Panc1 (cell line): Measurements from ENCODE around the gene IQCF6. TPM values are rescaled to one million over a fixed set of nuclear protein-coding genes. Genes with fewer than 3 reads are reported as not detected.

ENCODE experiments used
- ATAC-seq: fragments of 200-7000 bp; cut with Tn5 transposase; 2 replicates; pipeline ENCODE4 v1.9.1; 2020; ENCODE audit warnings: mild to moderate bottlenecking, moderate library complexity
- BruUV-seq: library from RNA; stranded (reverse); fragments of 400-500 nt; replicated peaks from 2 replicates; lab custom pipeline; 2021; lab: Mats Ljungman, UMichigan
- CTCF ChIA-PET: fragments of 300-600 bp; sonication (Branson Sonifier 250); formaldehyde crosslinking; loops from one replicate; lab custom pipeline; 2022; ENCODE audit warnings: antibody characterized with exemption; lab: Charles Lee
- POLR2A ChIA-PET: fragments of 300-600 bp; sonication (Branson Sonifier 250); formaldehyde crosslinking; loops from one replicate; lab custom pipeline; 2022; ENCODE audit warnings: antibody characterized with exemption; lab: Charles Lee
- DNase-seq: peaks from one replicate; pipeline ENCODE4 v3.0.0-alpha.2; 2010; ENCODE audit warnings: low read depth, low spot score
- H3K27ac ChIP-seq: 2 replicates; pipeline ENCODE4 v1.5.1; 2011; ENCODE audit warnings: mild to moderate bottlenecking, low read length, inconsistent platforms
- H3K27me3 ChIP-seq: fragments of 200-500 bp; sonication (Bioruptor generic); 2 replicates; pipeline ENCODE4 v1.6.0; 2014; ENCODE audit warnings: low read length, inconsistent platforms; ENCODE audit not compliant: control insufficient read depth, insufficient read depth
- H3K36me3 ChIP-seq: fragments of 200-500 bp; sonication (Bioruptor generic); 2 replicates; pipeline ENCODE4 v1.5.1; 2014; ENCODE audit warnings: inconsistent platforms, mild to moderate bottlenecking, low read length, moderate library complexity; ENCODE audit not compliant: control insufficient read depth, insufficient read depth
- H3K4me1 ChIP-seq: 2 replicates; pipeline ENCODE4 v1.5.1; 2011; ENCODE audit warnings: inconsistent platforms, mild to moderate bottlenecking, low read length, moderate library complexity; ENCODE audit not compliant: control insufficient read depth, insufficient read depth
- H3K4me3 ChIP-seq, 2 experiments: 2 replicates each; pipeline ENCODE4 v1.5.1; 2011 to 2012; ENCODE audit warnings: low read depth in 2 of 2, low read length in 2 of 2, mild to moderate bottlenecking in 2 of 2, inconsistent platforms in 1 of 2, moderate library complexity in 1 of 2
- H3K9me3 ChIP-seq: fragments of 200-500 bp; sonication (Bioruptor generic); 2 replicates; pipeline ENCODE4 v1.5.1; 2014; ENCODE audit warnings: low read depth, mild to moderate bottlenecking, inconsistent platforms, low read length, moderate library complexity; ENCODE audit not compliant: control insufficient read depth, insufficient read depth
- CTCF ChIP-seq: fragments of 450-650 bp; IDR thresholded peaks from 2 replicates; pipeline ENCODE4 v1.5.1; 2017; ENCODE audit warnings: mild to moderate bottlenecking
- POLR2AphosphoS5 ChIP-seq: IDR thresholded peaks from 2 replicates; pipeline ENCODE4 v1.6.1; 2012; ENCODE audit warnings: mild to moderate bottlenecking, low read depth, low read length, moderate library complexity
- SIN3A ChIP-seq: IDR thresholded peaks from 2 replicates; pipeline ENCODE4 v1.6.1; 2012; ENCODE audit warnings: low read depth, mild to moderate bottlenecking, low read length, moderate library complexity, borderline replicate concordance; ENCODE audit not compliant: insufficient read depth
- TCF7L2 ChIP-seq: IDR thresholded peaks from 2 replicates; pipeline ENCODE4 v1.6.1; 2011; ENCODE audit warnings: mild to moderate bottlenecking, low read depth, low read length, inconsistent platforms
- in situ Hi-C: cut with HindIII; loops from 2 replicates; pipeline ENCODE4 v1.10.0; 2016; ENCODE audit warnings: low sequenced_read_pairs, low pct_unique_long_range_greater_than_20kb
- intact Hi-C: fragments of 100-400 bp; cut with micrococcal nuclease; formaldehyde crosslinking; loops from one replicate; pipeline ENCODE4 v1.10.0; 2022; ENCODE audit not compliant: unreplicated experiment
- total RNA-seq: library from RNA; stranded (reverse); gene quantifications from one replicate; pipeline ENCODE4 v1.2.1, GENCODE V29; 2021; ENCODE audit not compliant: unreplicated experiment
- TF ChIP-seq, protein P1 (sequence below), 2 experiments: IDR thresholded peaks; 2 replicates each; pipeline ENCODE4 v1.6.1; 2011 to 2012; ENCODE audit warnings: low read depth in 2 of 2, control low read depth in 1 of 2, low read length in 1 of 2, mild to moderate bottlenecking in 1 of 2, moderate library complexity in 1 of 2; ENCODE audit not compliant: insufficient read depth in 1 of 2

Gene IQCF6
- total RNA-seq, 1 experiment from 2014 or later, result not detected

DNA sequence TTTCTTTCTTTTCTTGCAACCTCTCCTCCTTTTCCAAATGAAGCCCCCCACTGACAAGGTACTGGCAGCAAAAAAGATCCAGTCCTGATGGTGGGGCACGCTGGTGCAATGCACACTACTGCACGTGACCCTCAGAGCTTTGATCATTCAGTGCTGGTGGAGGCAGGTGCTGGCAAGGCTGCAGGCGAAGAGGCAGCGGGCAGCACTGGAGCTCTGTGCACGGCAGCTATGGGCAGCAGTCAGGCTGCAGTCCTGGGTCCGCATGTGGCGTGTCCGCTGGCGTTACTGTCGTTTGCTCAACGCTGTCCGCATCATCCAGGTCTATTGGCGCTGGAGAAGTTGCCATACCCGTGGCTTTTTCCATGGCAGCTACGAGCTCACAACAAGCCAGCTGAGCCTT, 40.1 kb upstream of the IQCF6 start:
- in situ Hi-C loops (no loop called here), intact Hi-C loops (no loop called here)
- no peaks in the 10 kb centered on the region for H3K9me3 ChIP-seq
- peaks cover 2% of the 10 kb centered on the region; the same call in 1 of the 2 replicates for H3K27me3 ChIP-seq
- H3K27ac ChIP-seq, result no peak overlapping the region
- no peaks in the 10 kb centered on the region for H3K36me3 ChIP-seq
- H3K4me1 ChIP-seq, result no peaks in the 10 kb centered on the region
- no peak for ATAC-seq
- BruUV-seq, result no TSS peak
- CTCF ChIA-PET, result no interaction called here
- no peak for DNase-seq
- POLR2A ChIA-PET, result no interaction called here
- no peak for TF ChIP-seq POLR2AphosphoS5
- TF ChIP-seq TCF7L2, result no peak
- TF ChIP-seq CTCF, result no peak
- no peak for TF ChIP-seq SIN3A
- TF ChIP-seq, protein P1, sequence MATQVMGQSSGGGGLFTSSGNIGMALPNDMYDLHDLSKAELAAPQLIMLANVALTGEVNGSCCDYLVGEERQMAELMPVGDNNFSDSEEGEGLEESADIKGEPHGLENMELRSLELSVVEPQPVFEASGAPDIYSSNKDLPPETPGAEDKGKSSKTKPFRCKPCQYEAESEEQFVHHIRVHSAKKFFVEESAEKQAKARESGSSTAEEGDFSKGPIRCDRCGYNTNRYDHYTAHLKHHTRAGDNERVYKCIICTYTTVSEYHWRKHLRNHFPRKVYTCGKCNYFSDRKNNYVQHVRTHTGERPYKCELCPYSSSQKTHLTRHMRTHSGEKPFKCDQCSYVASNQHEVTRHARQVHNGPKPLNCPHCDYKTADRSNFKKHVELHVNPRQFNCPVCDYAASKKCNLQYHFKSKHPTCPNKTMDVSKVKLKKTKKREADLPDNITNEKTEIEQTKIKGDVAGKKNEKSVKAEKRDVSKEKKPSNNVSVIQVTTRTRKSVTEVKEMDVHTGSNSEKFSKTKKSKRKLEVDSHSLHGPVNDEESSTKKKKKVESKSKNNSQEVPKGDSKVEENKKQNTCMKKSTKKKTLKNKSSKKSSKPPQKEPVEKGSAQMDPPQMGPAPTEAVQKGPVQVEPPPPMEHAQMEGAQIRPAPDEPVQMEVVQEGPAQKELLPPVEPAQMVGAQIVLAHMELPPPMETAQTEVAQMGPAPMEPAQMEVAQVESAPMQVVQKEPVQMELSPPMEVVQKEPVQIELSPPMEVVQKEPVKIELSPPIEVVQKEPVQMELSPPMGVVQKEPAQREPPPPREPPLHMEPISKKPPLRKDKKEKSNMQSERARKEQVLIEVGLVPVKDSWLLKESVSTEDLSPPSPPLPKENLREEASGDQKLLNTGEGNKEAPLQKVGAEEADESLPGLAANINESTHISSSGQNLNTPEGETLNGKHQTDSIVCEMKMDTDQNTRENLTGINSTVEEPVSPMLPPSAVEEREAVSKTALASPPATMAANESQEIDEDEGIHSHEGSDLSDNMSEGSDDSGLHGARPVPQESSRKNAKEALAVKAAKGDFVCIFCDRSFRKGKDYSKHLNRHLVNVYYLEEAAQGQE (IDR thresholded peaks at IDR 0.05; ENCODE audit: insufficient read depth in 1 of 2, low read depth in 2 of 2, low read length in 1 of 2), result no peak
- H3K4me3 ChIP-seq, result no peak overlapping the region

DNA sequence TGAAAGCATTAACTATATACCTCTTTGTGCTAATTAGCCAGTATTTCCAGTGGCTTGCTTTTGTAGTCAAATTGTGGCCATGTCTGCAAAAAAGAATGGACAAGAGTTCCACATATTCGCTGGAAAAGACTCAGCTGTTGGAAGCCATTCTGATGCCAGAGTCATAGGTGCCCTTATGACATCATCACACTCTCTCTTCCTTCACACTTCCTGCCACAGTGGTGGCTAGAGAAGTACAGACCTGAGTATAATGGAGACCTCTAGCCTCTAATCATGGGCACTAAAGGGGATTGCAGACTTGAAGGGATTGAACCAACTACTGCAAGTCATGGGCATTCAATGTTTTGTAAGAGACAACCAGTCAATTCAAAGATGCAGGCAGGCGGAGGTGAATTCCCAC, 38.3 kb upstream of the IQCF6 start:
- BruUV-seq, result no TSS peak
- intact Hi-C loops, result no loop called here
- ChIA-PET POLR2A (interaction anchor here (0.7 kb wide), 1 partner anchor 99 kb away, joined by 3 read pairs; no protein-coding TSS in a partner anchor), CTCF (no interaction called here)
- Histone ChIP-seq H3K4me1 (no peaks in the 10 kb centered on the region), H3K27ac (no peak overlapping the region), H3K36me3 (no peaks in the 10 kb centered on the region), H3K9me3 (no peaks in the 10 kb centered on the region), H3K4me3 (no peak overlapping the region), H3K27me3 (peaks cover 2% of the 10 kb centered on the region; the same call in 1 of the 2 replicates)
- in situ Hi-C loops, result no loop called here
- ATAC-seq (no peak), DNase-seq (no peak)
- TF ChIP-seq, protein P1 (IDR thresholded peaks at IDR 0.05; ENCODE audit: insufficient read depth in 1 of 2, low read depth in 2 of 2, low read length in 1 of 2), result no peak
- TF ChIP-seq SIN3A (no peak), TCF7L2 (no peak), CTCF (no peak), POLR2AphosphoS5 (no peak)
